ENCODE measurements around the gene LHFPL6.

LHFPL6 gene

DNA sequence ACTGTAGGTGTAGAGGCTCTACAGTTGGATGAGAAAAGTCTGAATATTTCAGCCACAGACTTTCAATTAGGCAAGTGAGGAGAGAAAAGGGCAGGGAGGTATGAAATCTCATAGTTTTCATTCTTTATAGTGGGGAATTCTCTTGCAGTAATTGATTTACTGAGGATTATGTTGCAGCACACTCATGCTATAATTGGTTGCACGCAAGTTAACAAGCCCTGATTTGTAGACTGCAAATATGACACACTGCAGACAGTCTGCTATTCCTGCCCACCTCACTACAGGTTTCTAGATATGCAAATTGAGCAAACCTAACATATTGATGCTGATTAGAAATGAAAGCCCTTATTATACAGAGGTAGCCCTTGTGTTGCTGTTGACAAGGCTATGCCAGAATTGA lies 139.4 kb downstream of the LHFPL6 start:
- H3K4me1 ChIP-seq (ENCODE audit: insufficient read depth, low read length), result no peaks in the 10 kb centered on the region
- H3K4me3 ChIP-seq (ENCODE audit: low read depth in 1 of 2, low read length in 2 of 2), result no peak overlapping the region
- no peaks in the 10 kb centered on the region for H3K27me3 ChIP-seq (ENCODE audit: insufficient read depth, low read length, poor library complexity)
- H4K20me1 ChIP-seq (ENCODE audit: insufficient read depth, low read length), result no peaks in the 10 kb centered on the region
- no peaks in the 10 kb centered on the region for H3K9me3 ChIP-seq (ENCODE audit: insufficient read depth, low read length, severe bottlenecking)
- TF ChIP-seq, protein P1, sequence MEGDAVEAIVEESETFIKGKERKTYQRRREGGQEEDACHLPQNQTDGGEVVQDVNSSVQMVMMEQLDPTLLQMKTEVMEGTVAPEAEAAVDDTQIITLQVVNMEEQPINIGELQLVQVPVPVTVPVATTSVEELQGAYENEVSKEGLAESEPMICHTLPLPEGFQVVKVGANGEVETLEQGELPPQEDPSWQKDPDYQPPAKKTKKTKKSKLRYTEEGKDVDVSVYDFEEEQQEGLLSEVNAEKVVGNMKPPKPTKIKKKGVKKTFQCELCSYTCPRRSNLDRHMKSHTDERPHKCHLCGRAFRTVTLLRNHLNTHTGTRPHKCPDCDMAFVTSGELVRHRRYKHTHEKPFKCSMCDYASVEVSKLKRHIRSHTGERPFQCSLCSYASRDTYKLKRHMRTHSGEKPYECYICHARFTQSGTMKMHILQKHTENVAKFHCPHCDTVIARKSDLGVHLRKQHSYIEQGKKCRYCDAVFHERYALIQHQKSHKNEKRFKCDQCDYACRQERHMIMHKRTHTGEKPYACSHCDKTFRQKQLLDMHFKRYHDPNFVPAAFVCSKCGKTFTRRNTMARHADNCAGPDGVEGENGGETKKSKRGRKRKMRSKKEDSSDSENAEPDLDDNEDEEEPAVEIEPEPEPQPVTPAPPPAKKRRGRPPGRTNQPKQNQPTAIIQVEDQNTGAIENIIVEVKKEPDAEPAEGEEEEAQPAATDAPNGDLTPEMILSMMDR (IDR thresholded peaks at IDR 0.05; ENCODE audit: borderline replicate concordance, extremely low read depth, low read length, poor library complexity, severe bottlenecking), result no peak
- no peak for TF ChIP-seq EZH2 (IDR thresholded peaks at IDR 0.05; ENCODE audit: borderline replicate concordance, low read depth, low read length, severe bottlenecking)
- H2AFZ ChIP-seq (ENCODE audit: low read depth, low read length), result no peak overlapping the region
- no peaks in the 10 kb centered on the region for H3K36me3 ChIP-seq (ENCODE audit: insufficient read depth, low read length)
- H3K27ac ChIP-seq (ENCODE audit: low read length), result no peak overlapping the region
- no peak for ATAC-seq (ENCODE audit: insufficient read depth, low read depth)
- no peaks in the 10 kb centered on the region for H3K79me2 ChIP-seq (ENCODE audit: insufficient read depth, low read length)
- H3K9ac ChIP-seq (ENCODE audit: low read depth, low read length), result no peak overlapping the region
- no peak for DNase-seq
- no peak overlapping the region for H3K4me2 ChIP-seq (ENCODE audit: insufficient read depth, low read length)

DNA sequence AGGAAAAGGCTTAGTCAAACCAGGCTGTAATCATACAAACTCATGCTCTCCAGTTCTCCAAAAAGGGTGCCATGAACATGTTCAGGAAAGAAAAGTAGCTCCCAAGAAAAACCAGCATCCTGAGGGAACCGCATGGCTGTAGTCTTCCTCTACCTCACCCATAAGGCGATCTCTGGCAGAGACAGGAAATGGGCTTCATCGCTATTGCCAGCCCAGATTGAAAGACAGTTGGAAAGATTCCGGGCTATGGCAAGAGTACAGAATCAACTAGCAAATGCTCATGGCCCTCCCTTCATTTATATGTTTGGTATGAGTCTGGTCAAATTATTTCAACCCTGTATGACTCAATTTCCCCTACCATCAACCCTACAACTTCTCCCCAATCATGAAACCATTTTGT lies 140.1 kb downstream of the LHFPL6 start:
- H3K9ac ChIP-seq (ENCODE audit: low read depth, low read length), result no peak overlapping the region
- H3K4me3 ChIP-seq (ENCODE audit: low read depth in 1 of 2, low read length in 2 of 2), result no peak overlapping the region
- DNase-seq (no peak), ATAC-seq (ENCODE audit: insufficient read depth, low read depth) (no peak)
- no peaks in the 10 kb centered on the region for H3K9me3 ChIP-seq (ENCODE audit: insufficient read depth, low read length, severe bottlenecking)
- H3K36me3 ChIP-seq (ENCODE audit: insufficient read depth, low read length), result no peaks in the 10 kb centered on the region
- H3K27me3 ChIP-seq (ENCODE audit: insufficient read depth, low read length, poor library complexity), result no peaks in the 10 kb centered on the region
- H3K79me2 ChIP-seq (ENCODE audit: insufficient read depth, low read length), result no peaks in the 10 kb centered on the region
- no peaks in the 10 kb centered on the region for H4K20me1 ChIP-seq (ENCODE audit: insufficient read depth, low read length)
- no peak overlapping the region for H2AFZ ChIP-seq (ENCODE audit: low read depth, low read length)
- H3K4me2 ChIP-seq (ENCODE audit: insufficient read depth, low read length), result no peak overlapping the region
- TF ChIP-seq, protein P1 (IDR thresholded peaks at IDR 0.05; ENCODE audit: borderline replicate concordance, extremely low read depth, low read length, poor library complexity, severe bottlenecking), result no peak
- TF ChIP-seq EZH2 (IDR thresholded peaks at IDR 0.05; ENCODE audit: borderline replicate concordance, low read depth, low read length, severe bottlenecking), result no peak
- no peak overlapping the region for H3K27ac ChIP-seq (ENCODE audit: low read length)
- no peaks in the 10 kb centered on the region for H3K4me1 ChIP-seq (ENCODE audit: insufficient read depth, low read length)

- Histone ChIP-seq H3K27ac (ENCODE audit: low read length) (no peak overlapping the region), H3K27me3 (ENCODE audit: insufficient read depth, low read length, poor library complexity) (no peaks in the 10 kb centered on the region), H2AFZ (ENCODE audit: low read depth, low read length) (no peak overlapping the region), H3K9ac (ENCODE audit: low read depth, low read length) (no peak overlapping the region), H3K79me2 (ENCODE audit: insufficient read depth, low read length) (no peaks in the 10 kb centered on the region), H3K36me3 (ENCODE audit: insufficient read depth, low read length) (no peaks in the 10 kb centered on the region), H3K4me1 (ENCODE audit: insufficient read depth, low read length) (no peaks in the 10 kb centered on the region), H4K20me1 (ENCODE audit: insufficient read depth, low read length) (no peaks in the 10 kb centered on the region), H3K4me3 (ENCODE audit: low read depth in 1 of 2, low read length in 2 of 2) (no peak overlapping the region), H3K4me2 (ENCODE audit: insufficient read depth, low read length) (no peak overlapping the region), H3K9me3 (ENCODE audit: insufficient read depth, low read length, severe bottlenecking) (no peaks in the 10 kb centered on the region)
- ATAC-seq (ENCODE audit: insufficient read depth, low read depth), result no peak
- no peak for DNase-seq
- no peak for TF ChIP-seq EZH2 (IDR thresholded peaks at IDR 0.05; ENCODE audit: borderline replicate concordance, low read depth, low read length, severe bottlenecking)
- TF ChIP-seq, protein P1 (IDR thresholded peaks at IDR 0.05; ENCODE audit: borderline replicate concordance, extremely low read depth, low read length, poor library complexity, severe bottlenecking), result no peak
These were observed 140.6 kb downstream of the LHFPL6 start for GRCh38 chr13:39462428-39462827.
